H1 (cell line): ENCODE data around the gene TPM2. TPM values are rescaled to one million over a fixed set of nuclear protein-coding genes. Genes with fewer than 3 reads are reported as not detected.

Experiments used
- EZH2 ChIP-seq: fragments of 200-600 bp; sonication (generic); IDR thresholded peaks from 2 replicates; pipeline ENCODE4 v1.7.1; 2012; ENCODE audit warnings: low read depth, mild to moderate bottlenecking, moderate library complexity, low read length, inconsistent platforms; ENCODE audit not compliant: severe bottlenecking
- RAD21 ChIP-seq, 2 experiments: IDR thresholded peaks in 1 of 2; conservative IDR thresholded peaks in 1 of 2; 2 replicates each; pipeline ENCODE4 v1.6.1; 2011; ENCODE audit warnings: low read depth in 2 of 2, low read length in 2 of 2, improper control_type of control experiment in 1 of 2, inconsistent platforms in 1 of 2, mild to moderate bottlenecking in 1 of 2, moderate library complexity in 1 of 2
- TAF7 ChIP-seq: optimal IDR thresholded peaks from 2 replicates; pipeline ENCODE3; 2011; ENCODE audit warnings: low read depth, mild to moderate bottlenecking, inconsistent platforms, low read length, moderate library complexity, borderline replicate concordance
- TBP ChIP-seq: IDR thresholded peaks from 2 replicates; pipeline ENCODE4 v1.6.1; 2011; ENCODE audit warnings: low read depth, low read length, improper control_type of control experiment
- polyA plus RNA-seq, 7 experiments: library from polyadenylated mRNA; depleted of rRNA in 3 of 7; stranded (reverse) in 5 of 7; unstranded in 2 of 7; fragments of >200 nt in 5 of 7; fragments of 200-250 nt in 2 of 7; gene quantifications; 1 replicate in 5 of 7; 2 replicates in 1 of 7; 4 replicates in 1 of 7; pipeline versions ENCODE4 v1.2.1 to v1.2.3, GENCODE V29; 2011 to 2013; ENCODE audit warnings: missing spikeins in 2 of 7, mixed read lengths in 2 of 7
- total RNA-seq: library from RNA; stranded (reverse); fragmentation: NEBNext Ultra II Directional; extraction: Animal tissue kit (Norgen Biotek cat#: 25700); gene quantifications from 2 replicates; pipeline ENCODE4 v1.2.1, GENCODE V29; 2021

Gene TPM2
- total and polyA plus RNA-seq, 2 of the 8 experiments (the other 6 are each of a cell fraction or from before 2014, with no cell fraction given): 62.5 to 181 TPM

- no peak for TF ChIP-seq RAD21 (IDR thresholded peaks at IDR 0.05 in 1 of 2, conservative IDR thresholded peaks at IDR 0.05 in 1 of 2; ENCODE audit: low read depth in 2 of 2, low read length in 2 of 2)
- TF ChIP-seq TBP: no peak
- TF ChIP-seq TAF7: no peak
- no peak for TF ChIP-seq EZH2
Observed at GRCh38 chr9:35652829-35653209, 36.9 kb downstream of the TPM2 start (continued).
